SK-N-SH (cell line): ENCODE measurements around the gene PAFAH1B2. TPM values are rescaled to one million over a fixed set of nuclear protein-coding genes. Genes with fewer than 3 reads are reported as not detected.

Source experiments
- CTCF ChIA-PET: fragments of 300-600, 350-600 bp; formaldehyde crosslinking; extraction: SDS; loops from one replicate; lab custom pipeline; 2021; lab: Yijun Ruan, JAX
- POLR2A ChIA-PET: fragments of 350-600 bp; sonication (Branson Sonifier 250); formaldehyde crosslinking; extraction: SDS; loops from one replicate; lab custom pipeline; 2020; ENCODE audit warnings: antibody characterized with exemption, inconsistent platforms; lab: Yijun Ruan, JAX
- DNase-seq: peaks from one replicate; pipeline ENCODE4 v3.0.0; 2012
- H2AFZ ChIP-seq: fragments of 200-600 bp; sonication (generic); 2 replicates; pipeline ENCODE4 v1.8.1; 2016; ENCODE audit warnings: antibody characterized with exemption, mild to moderate bottlenecking, low read depth
- H3F3A ChIP-seq: fragments of 200-600 bp; sonication (generic); replicated peaks from 2 replicates; pipeline ENCODE3; 2016; ENCODE audit warnings: antibody characterized with exemption, mild to moderate bottlenecking; ENCODE audit not compliant: insufficient read depth
- H3K27ac ChIP-seq, 2 experiments: fragments of 200-500 bp in 1 of 2; fragments of 200-600 bp in 1 of 2; sonication (Bioruptor generic) in 1 of 2; sonication (generic), shearing (Covaris generic) in 1 of 2; 2 replicates each; pipeline versions ENCODE4 v1.5.1 to v1.6.1; 2014 to 2016; ENCODE audit warnings: low read depth in 2 of 2, inconsistent platforms in 1 of 2, low read length in 1 of 2, mild to moderate bottlenecking in 1 of 2, mixed read lengths in 1 of 2
- H3K27me3 ChIP-seq: fragments of 200-600 bp; sonication (generic), shearing (Covaris generic); 2 replicates; pipeline ENCODE4 v1.6.1; 2016; ENCODE audit warnings: mixed run types; ENCODE audit not compliant: insufficient read depth
- H3K36me3 ChIP-seq, 2 experiments: fragments of 200-500 bp in 1 of 2; fragments of 200-600 bp in 1 of 2; sonication (Bioruptor generic) in 1 of 2; sonication (generic) in 1 of 2; replicated peaks in 1 of 2; 2 replicates each; pipeline versions ENCODE3 to v1.5.1; 2014 to 2016; ENCODE audit warnings: low read length in 1 of 2, mild to moderate bottlenecking in 1 of 2; ENCODE audit not compliant: insufficient read depth in 2 of 2, control insufficient read depth in 1 of 2
- H3K4me1 ChIP-seq, 2 experiments: fragments of 200-500 bp in 1 of 2; fragments of 200-600 bp in 1 of 2; sonication (Bioruptor generic) in 1 of 2; sonication (generic), shearing (Covaris generic) in 1 of 2; 2 replicates each; pipeline versions ENCODE4 v1.5.1 to v1.6.1; 2014 to 2016; ENCODE audit warnings: low read depth in 1 of 2, low read length in 1 of 2, mixed run types in 1 of 2; ENCODE audit not compliant: insufficient read depth in 2 of 2, control insufficient read depth in 1 of 2
- H3K4me2 ChIP-seq: fragments of 200-600 bp; sonication (generic), shearing (Covaris generic); 2 replicates; pipeline ENCODE4 v1.6.1; 2017; ENCODE audit warnings: mixed run types
- H3K4me3 ChIP-seq, 2 experiments: fragments of 200-500 bp in 1 of 2; fragments of 200-600 bp in 1 of 2; sonication (Bioruptor generic) in 1 of 2; sonication (generic), shearing (Covaris generic) in 1 of 2; 2 replicates each; pipeline versions ENCODE4 v1.5.1 to v1.8.1; 2014 to 2016; ENCODE audit warnings: low read depth in 2 of 2, inconsistent platforms in 1 of 2, low read length in 1 of 2, mild to moderate bottlenecking in 1 of 2, mixed read lengths in 1 of 2, moderate library complexity in 1 of 2
- H3K79me2 ChIP-seq: fragments of 200-600 bp; sonication (generic); 2 replicates; pipeline ENCODE4 v1.8.1; 2017; ENCODE audit warnings: mild to moderate bottlenecking; ENCODE audit not compliant: insufficient read depth
- H3K9ac ChIP-seq: fragments of 200-600 bp; sonication (generic); 2 replicates; pipeline ENCODE4 v1.6.1; 2017; ENCODE audit warnings: mixed run types
- H3K9me2 ChIP-seq: fragments of 200-600 bp; sonication (generic); 2 replicates; pipeline ENCODE4 v1.6.1; 2017; ENCODE audit warnings: mixed run types
- H3K9me3 ChIP-seq: fragments of 200-600 bp; sonication (generic); 2 replicates; pipeline ENCODE4 v1.6.1; 2017; ENCODE audit warnings: mixed run types, mild to moderate bottlenecking, moderate library complexity
- H4K20me1 ChIP-seq: fragments of 200-600 bp; sonication (generic); 2 replicates; pipeline ENCODE4 v1.6.1; 2017; ENCODE audit warnings: mild to moderate bottlenecking, mixed run types; ENCODE audit not compliant: insufficient read depth
- CHD2 ChIP-seq: fragments of 150-350 bp; IDR thresholded peaks from 2 replicates; pipeline ENCODE4 v1.6.1; 2018; ENCODE audit warnings: low read length; ENCODE audit not compliant: partially characterized antibody
- ELF1 ChIP-seq: IDR thresholded peaks from 2 replicates; pipeline ENCODE4 v1.4.0; 2012
- EP300 ChIP-seq, 2 experiments: IDR thresholded peaks; 2 replicates each; pipeline versions ENCODE4 v1.4.0 to v1.6.1; 2012; ENCODE audit warnings: borderline replicate concordance in 1 of 2, low read depth in 1 of 2, low read length in 1 of 2
- EZH2phosphoT487 ChIP-seq: fragments of 200-600 bp; sonication (generic); IDR thresholded peaks from 2 replicates; pipeline ENCODE4 v1.6.1; 2017; ENCODE audit warnings: low read depth, mixed run types, mild to moderate bottlenecking, antibody characterized with exemption, moderate library complexity, borderline replicate concordance
- FOSL2 ChIP-seq: IDR thresholded peaks from 2 replicates; pipeline ENCODE4 v1.4.0; 2012; ENCODE audit warnings: low read depth, mild to moderate bottlenecking, moderate library complexity, borderline replicate concordance
- FOXJ3 ChIP-seq: sonication (generic); formaldehyde crosslinking; IDR thresholded peaks from 2 replicates; pipeline ENCODE4 v1.5.1; 2020; ENCODE audit warnings: mild to moderate bottlenecking, missing genetic modification reagents
- GATA2 ChIP-seq: sonication (generic); formaldehyde crosslinking; IDR thresholded peaks from 2 replicates; pipeline ENCODE4 v1.5.0; 2020; ENCODE audit warnings: mild to moderate bottlenecking, missing genetic modification reagents
- JUND ChIP-seq: IDR thresholded peaks from 2 replicates; pipeline ENCODE4 v1.4.0; 2012
- MEF2A ChIP-seq: IDR thresholded peaks from 2 replicates; pipeline ENCODE4 v1.4.0; 2012; ENCODE audit warnings: low read depth, borderline replicate concordance
- NFIC ChIP-seq: IDR thresholded peaks from 2 replicates; pipeline ENCODE4 v1.4.0; 2012; ENCODE audit warnings: borderline replicate concordance
- POLR2AphosphoS5 ChIP-seq: IDR thresholded peaks from 2 replicates; pipeline ENCODE4 v1.6.1; 2012; ENCODE audit warnings: low read depth, low read length
- RAD21 ChIP-seq: IDR thresholded peaks from 2 replicates; pipeline ENCODE4 v1.6.1; 2012; ENCODE audit warnings: mild to moderate bottlenecking, low read length
- RFX5 ChIP-seq: IDR thresholded peaks from 2 replicates; pipeline ENCODE4 v1.6.1; 2012; ENCODE audit warnings: mild to moderate bottlenecking, improper control_type of control experiment, low read length
- RXRA ChIP-seq: IDR thresholded peaks from 2 replicates; pipeline ENCODE4 v1.4.0; 2012; ENCODE audit warnings: low read depth, mild to moderate bottlenecking, borderline replicate concordance
- SIN3A ChIP-seq: IDR thresholded peaks from 2 replicates; pipeline ENCODE4 v1.6.1; 2012; ENCODE audit warnings: low read depth, mild to moderate bottlenecking, low read length, moderate library complexity, borderline replicate concordance
- SMC3 ChIP-seq: IDR thresholded peaks from 2 replicates; pipeline ENCODE4 v1.6.1; 2012; ENCODE audit warnings: low read depth, low read length, improper control_type of control experiment
- TEAD4 ChIP-seq: IDR thresholded peaks from 2 replicates; pipeline ENCODE4 v1.4.0; 2012; ENCODE audit warnings: mild to moderate bottlenecking, borderline replicate concordance; ENCODE audit not compliant: insufficient read depth
- WGBS: methylation state at CpG from one replicate; pipeline ENCODE4 v1.1.6; 2017; ENCODE audit warnings: low lambda C conversion rate; 5-methylcytosine and 5-hydroxymethylcytosine counted together
- polyA plus RNA-seq, 3 experiments: library from polyadenylated mRNA; depleted of rRNA; stranded (reverse); fragments of >200 nt; gene quantifications; 2 replicates each; pipeline ENCODE4 v1.2.3, GENCODE V29; 2012
- TF ChIP-seq, protein P1 (sequence below): fragments of 150-350 bp; IDR thresholded peaks from 2 replicates; pipeline ENCODE4 v1.6.1; 2017; ENCODE audit warnings: antibody characterized with exemption, low read length, low read depth, borderline replicate concordance
- TF ChIP-seq, protein P2 (sequence below): IDR thresholded peaks from 2 replicates; pipeline ENCODE4 v1.6.1; 2012; ENCODE audit warnings: mild to moderate bottlenecking, low read depth, low read length, moderate library complexity
- TF ChIP-seq, protein P3 (sequence below): IDR thresholded peaks from 2 replicates; pipeline ENCODE4 v1.4.0; 2012; ENCODE audit warnings: low read depth
- TF ChIP-seq, protein P4 (sequence below): fragments of 150-350 bp; IDR thresholded peaks from 2 replicates; pipeline ENCODE4 v1.6.1; 2016; ENCODE audit warnings: mild to moderate bottlenecking, low read depth, low read length

The PAFAH1B2 gene
- polyA plus RNA-seq, 1 of the 3 experiments (the other 2 are of a cell fraction) = 19.6 TPM

DNA sequence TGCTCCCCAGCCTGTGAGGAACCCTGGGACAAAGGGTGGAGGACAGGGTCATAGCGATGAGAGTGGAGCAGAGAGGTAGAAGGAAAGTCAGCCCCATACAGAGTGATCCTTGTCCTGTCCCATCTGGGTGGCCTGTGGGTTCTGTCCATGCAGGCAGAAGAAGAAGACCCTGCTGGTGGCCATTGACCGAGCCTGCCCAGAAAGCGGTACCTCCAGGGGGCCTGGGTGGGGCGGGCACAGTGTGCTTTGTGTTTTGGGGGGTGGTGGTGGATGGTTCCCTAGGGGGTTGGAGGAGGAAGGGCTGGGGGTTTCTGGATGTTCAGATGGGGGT, 42.3 kb downstream of the PAFAH1B2 start:
- ChIA-PET CTCF (interaction anchor here (1.4 kb wide), 1 partner anchor 12 kb away, joined by 3 read pairs; no protein-coding TSS in a partner anchor), POLR2A (no interaction called here)
- no peaks in the 10 kb centered on the region for H3K79me2 ChIP-seq
- no peaks in the 10 kb centered on the region for H3K9me3 ChIP-seq
- H3F3A ChIP-seq = no peaks in the 10 kb centered on the region
- H3K4me2 ChIP-seq = no peak overlapping the region
- no peaks in the 10 kb centered on the region for H3K9me2 ChIP-seq
- H3K27me3 ChIP-seq = no peaks in the 10 kb centered on the region
- no peak overlapping the region for H3K4me3 ChIP-seq
- TF ChIP-seq, protein P1, sequence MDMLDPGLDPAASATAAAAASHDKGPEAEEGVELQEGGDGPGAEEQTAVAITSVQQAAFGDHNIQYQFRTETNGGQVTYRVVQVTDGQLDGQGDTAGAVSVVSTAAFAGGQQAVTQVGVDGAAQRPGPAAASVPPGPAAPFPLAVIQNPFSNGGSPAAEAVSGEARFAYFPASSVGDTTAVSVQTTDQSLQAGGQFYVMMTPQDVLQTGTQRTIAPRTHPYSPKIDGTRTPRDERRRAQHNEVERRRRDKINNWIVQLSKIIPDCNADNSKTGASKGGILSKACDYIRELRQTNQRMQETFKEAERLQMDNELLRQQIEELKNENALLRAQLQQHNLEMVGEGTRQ = no peak
- no peak for TF ChIP-seq JUND
- TF ChIP-seq, protein P2, sequence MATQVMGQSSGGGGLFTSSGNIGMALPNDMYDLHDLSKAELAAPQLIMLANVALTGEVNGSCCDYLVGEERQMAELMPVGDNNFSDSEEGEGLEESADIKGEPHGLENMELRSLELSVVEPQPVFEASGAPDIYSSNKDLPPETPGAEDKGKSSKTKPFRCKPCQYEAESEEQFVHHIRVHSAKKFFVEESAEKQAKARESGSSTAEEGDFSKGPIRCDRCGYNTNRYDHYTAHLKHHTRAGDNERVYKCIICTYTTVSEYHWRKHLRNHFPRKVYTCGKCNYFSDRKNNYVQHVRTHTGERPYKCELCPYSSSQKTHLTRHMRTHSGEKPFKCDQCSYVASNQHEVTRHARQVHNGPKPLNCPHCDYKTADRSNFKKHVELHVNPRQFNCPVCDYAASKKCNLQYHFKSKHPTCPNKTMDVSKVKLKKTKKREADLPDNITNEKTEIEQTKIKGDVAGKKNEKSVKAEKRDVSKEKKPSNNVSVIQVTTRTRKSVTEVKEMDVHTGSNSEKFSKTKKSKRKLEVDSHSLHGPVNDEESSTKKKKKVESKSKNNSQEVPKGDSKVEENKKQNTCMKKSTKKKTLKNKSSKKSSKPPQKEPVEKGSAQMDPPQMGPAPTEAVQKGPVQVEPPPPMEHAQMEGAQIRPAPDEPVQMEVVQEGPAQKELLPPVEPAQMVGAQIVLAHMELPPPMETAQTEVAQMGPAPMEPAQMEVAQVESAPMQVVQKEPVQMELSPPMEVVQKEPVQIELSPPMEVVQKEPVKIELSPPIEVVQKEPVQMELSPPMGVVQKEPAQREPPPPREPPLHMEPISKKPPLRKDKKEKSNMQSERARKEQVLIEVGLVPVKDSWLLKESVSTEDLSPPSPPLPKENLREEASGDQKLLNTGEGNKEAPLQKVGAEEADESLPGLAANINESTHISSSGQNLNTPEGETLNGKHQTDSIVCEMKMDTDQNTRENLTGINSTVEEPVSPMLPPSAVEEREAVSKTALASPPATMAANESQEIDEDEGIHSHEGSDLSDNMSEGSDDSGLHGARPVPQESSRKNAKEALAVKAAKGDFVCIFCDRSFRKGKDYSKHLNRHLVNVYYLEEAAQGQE = no peak
- TF ChIP-seq RXRA = no peak
- TF ChIP-seq RAD21 = no peak
- no peak for TF ChIP-seq FOSL2
- no peak for TF ChIP-seq GATA2 (CRISPR knock-in tag)
- TF ChIP-seq ELF1 = no peak
- TF ChIP-seq, protein P3, sequence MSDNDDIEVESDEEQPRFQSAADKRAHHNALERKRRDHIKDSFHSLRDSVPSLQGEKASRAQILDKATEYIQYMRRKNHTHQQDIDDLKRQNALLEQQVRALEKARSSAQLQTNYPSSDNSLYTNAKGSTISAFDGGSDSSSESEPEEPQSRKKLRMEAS = no peak
- TF ChIP-seq SMC3 = no peak
- no peak for TF ChIP-seq EZH2phosphoT487
- no peak for TF ChIP-seq MEF2A
- TF ChIP-seq SIN3A = no peak
- no peak overlapping the region for H3K27ac ChIP-seq
- no peak for DNase-seq
- H3K36me3 ChIP-seq = peaks cover 8 to 23% of the 10 kb centered on the region in 2 experiments
- H2AFZ ChIP-seq = no peak overlapping the region
- H3K9ac ChIP-seq = no peak overlapping the region
- H3K4me1 ChIP-seq = no peaks in the 10 kb centered on the region; a peak in 1 of 4 replicates
- WGBS = 90% methylated on average over 3 of the region's 4 CpGs
- no peaks in the 10 kb centered on the region for H4K20me1 ChIP-seq

DNA sequence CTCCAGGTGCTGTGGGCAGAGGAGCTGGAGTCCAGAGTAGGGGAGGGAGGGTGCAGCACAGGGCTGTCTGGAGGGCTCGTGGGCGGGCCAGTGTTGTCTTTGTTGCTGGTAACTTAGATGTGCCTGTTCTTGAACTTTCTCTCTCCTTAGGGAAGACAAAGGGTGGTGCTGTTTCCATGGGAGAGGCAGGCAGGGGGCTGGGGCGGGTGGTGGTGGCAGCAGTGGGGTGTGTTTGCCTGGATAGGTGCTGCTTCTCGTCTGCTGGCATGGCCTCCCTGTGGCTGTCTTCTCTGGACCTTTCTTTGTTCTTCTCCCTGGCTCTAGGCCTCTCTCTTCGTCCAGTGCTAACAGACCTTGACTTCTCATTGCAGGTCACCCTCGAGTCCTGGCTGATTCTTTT, 42.9 kb downstream of the PAFAH1B2 start:
- no peaks in the 10 kb centered on the region for H3K27me3 ChIP-seq
- no peaks in the 10 kb centered on the region for H4K20me1 ChIP-seq
- ChIA-PET POLR2A (no interaction called here), CTCF (no interaction called here)
- no peaks in the 10 kb centered on the region for H3F3A ChIP-seq
- H3K79me2 ChIP-seq = no peaks in the 10 kb centered on the region
- no peak for DNase-seq
- no peak overlapping the region for H3K4me3 ChIP-seq
- no peaks in the 10 kb centered on the region for H3K9me2 ChIP-seq
- 89% methylated on average over 5 of the region's 6 CpGs for WGBS
- no peaks in the 10 kb centered on the region for H3K4me1 ChIP-seq
- no peak overlapping the region for H2AFZ ChIP-seq
- H3K9me3 ChIP-seq = no peaks in the 10 kb centered on the region
- no peak overlapping the region for H3K27ac ChIP-seq
- no peak overlapping the region for H3K4me2 ChIP-seq
- no peak overlapping the region for H3K9ac ChIP-seq
- peaks cover 8 to 19% of the 10 kb centered on the region in 2 experiments for H3K36me3 ChIP-seq
- TF ChIP-seq POLR2AphosphoS5 (no peak), CHD2 (no peak), JUND (no peak), TEAD4 (no peak), FOXJ3 (no peak), EP300 (IDR thresholded peaks at IDR 0.05; ENCODE audit: borderline replicate concordance in 1 of 2, low read depth in 1 of 2, low read length in 1 of 2) (no peak), RFX5 (no peak), NFIC (no peak)
- TF ChIP-seq, protein P4, sequence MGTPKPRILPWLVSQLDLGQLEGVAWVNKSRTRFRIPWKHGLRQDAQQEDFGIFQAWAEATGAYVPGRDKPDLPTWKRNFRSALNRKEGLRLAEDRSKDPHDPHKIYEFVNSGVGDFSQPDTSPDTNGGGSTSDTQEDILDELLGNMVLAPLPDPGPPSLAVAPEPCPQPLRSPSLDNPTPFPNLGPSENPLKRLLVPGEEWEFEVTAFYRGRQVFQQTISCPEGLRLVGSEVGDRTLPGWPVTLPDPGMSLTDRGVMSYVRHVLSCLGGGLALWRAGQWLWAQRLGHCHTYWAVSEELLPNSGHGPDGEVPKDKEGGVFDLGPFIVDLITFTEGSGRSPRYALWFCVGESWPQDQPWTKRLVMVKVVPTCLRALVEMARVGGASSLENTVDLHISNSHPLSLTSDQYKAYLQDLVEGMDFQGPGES = no peak
- TF ChIP-seq, protein P3 = no peak
